Vagina (tissue), 2 donors: Measurements from ENCODE around the gene ARID1B. TPM values are rescaled to one million over a fixed set of nuclear protein-coding genes. Genes with fewer than 3 reads are reported as not detected.

Experiments
- DNase-seq, 2 donors: peaks; one replicate each; pipeline ENCODE4 v3.0.0-alpha.2; 2017; ENCODE audit errors: extremely low spot score in 2 of 2
- H3K27ac ChIP-seq: fragments of 200-600 bp; sonication (generic); one replicate; pipeline ENCODE4 v1.5.1; 2019
- H3K27me3 ChIP-seq: fragments of 200-600 bp; sonication (generic); one replicate; pipeline ENCODE4 v1.5.1; 2019
- H3K36me3 ChIP-seq, 2 donors: fragments of 200-600 bp; sonication (generic); one replicate each; pipeline ENCODE4 v1.5.1; 2017 to 2019
- H3K4me1 ChIP-seq: fragments of 200-600 bp; sonication (generic); one replicate; pipeline ENCODE4 v1.5.1; 2019
- H3K4me3 ChIP-seq, 2 donors: fragments of 200-600 bp; sonication (generic); 1 replicate in 1 of 2; 2 replicates in 1 of 2; pipeline ENCODE4 v1.5.1; 2016 to 2019
- H3K9me3 ChIP-seq: fragments of 200-600 bp; sonication (generic); one replicate; pipeline ENCODE4 v1.5.1; 2019
- POLR2A ChIP-seq, 2 donors: fragments of 450-650 bp; IDR thresholded peaks; one replicate each; pipeline ENCODE4 v1.6.1; 2017; ENCODE audit warnings: antibody characterized with exemption in 2 of 2, mild to moderate bottlenecking in 2 of 2, moderate library complexity in 2 of 2
- POLR2AphosphoS5 ChIP-seq, 2 donors: sonication (generic); formaldehyde crosslinking; IDR thresholded peaks; one replicate each; pipeline ENCODE4 v1.9.0; 2017; ENCODE audit warnings: antibody characterized with exemption in 2 of 2, mild to moderate bottlenecking in 2 of 2, low read depth in 1 of 2; ENCODE audit not compliant: insufficient read depth in 1 of 2
- intact Hi-C: fragments of 100-400 bp; cut with DNase I; formaldehyde crosslinking; loops from one replicate; pipeline ENCODE4 v1.15.1; 2023
- total RNA-seq: library from RNA; depleted of rRNA; stranded (reverse); fragments of >200 nt; gene quantifications from one replicate; pipeline ENCODE4 v1.2.3, GENCODE V29; 2016
- TF ChIP-seq, protein P1 (sequence below), 3 experiments: fragments of 450-650 bp in 2 of 3; fragments of 200-600 bp in 1 of 3; sonication (generic) in 1 of 3; IDR thresholded peaks; one replicate each; pipeline ENCODE4 v1.5.1; 2017 to 2019; ENCODE audit warnings: antibody characterized with exemption in 3 of 3, mild to moderate bottlenecking in 2 of 3, moderate library complexity in 2 of 3

The ARID1B gene
- total RNA-seq, 1 donor from 2014 or later: 141 TPM

DNA sequence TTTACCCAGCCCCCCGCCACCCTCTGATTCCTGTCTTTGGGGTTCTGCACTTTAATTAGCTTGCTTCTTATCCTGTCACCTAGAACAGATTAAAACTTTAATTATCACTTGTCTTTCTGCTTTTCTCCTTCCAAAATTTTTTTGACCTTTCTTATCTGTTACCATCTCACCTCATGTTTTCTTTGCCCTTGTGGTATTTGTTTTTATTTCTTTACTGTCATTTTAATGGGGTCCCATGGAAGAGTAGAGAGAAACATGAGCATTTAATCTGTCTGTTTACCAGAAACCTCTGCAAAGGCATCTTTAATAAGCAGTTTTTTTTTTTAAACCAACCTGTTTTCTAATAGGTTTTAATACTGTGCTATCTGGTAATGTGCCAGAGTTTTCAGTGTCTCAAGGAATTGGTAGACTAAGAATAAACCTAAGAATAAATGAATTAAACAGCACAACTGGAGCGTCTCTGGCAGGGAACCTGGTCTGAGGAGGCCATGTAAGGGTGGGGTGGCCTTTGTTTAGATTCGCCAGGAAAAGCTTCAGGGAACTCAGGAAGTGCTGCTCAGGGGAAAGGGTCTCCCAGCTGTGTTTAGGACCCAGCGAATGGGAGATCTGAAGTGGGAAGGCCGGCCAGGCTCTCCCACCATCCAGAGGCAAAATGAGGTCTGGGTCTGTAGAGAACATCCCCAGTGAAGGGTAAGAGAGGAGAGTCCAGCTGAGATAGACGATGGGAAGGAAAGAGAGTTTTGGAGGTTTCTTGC lies 69.8 kb downstream of the ARID1B start:
- intact Hi-C loops: no loop called here
- no peak for DNase-seq
- Histone ChIP-seq H3K4me1 (peaks cover 94% of the 10 kb centered on the region), H3K27me3 (no peaks in the 10 kb centered on the region), H3K36me3 (no peaks in the 10 kb centered on the region), H3K4me3 (no peak overlapping the region), H3K27ac (no peak overlapping the region), H3K9me3 (no peaks in the 10 kb centered on the region)
- TF ChIP-seq, protein P1, sequence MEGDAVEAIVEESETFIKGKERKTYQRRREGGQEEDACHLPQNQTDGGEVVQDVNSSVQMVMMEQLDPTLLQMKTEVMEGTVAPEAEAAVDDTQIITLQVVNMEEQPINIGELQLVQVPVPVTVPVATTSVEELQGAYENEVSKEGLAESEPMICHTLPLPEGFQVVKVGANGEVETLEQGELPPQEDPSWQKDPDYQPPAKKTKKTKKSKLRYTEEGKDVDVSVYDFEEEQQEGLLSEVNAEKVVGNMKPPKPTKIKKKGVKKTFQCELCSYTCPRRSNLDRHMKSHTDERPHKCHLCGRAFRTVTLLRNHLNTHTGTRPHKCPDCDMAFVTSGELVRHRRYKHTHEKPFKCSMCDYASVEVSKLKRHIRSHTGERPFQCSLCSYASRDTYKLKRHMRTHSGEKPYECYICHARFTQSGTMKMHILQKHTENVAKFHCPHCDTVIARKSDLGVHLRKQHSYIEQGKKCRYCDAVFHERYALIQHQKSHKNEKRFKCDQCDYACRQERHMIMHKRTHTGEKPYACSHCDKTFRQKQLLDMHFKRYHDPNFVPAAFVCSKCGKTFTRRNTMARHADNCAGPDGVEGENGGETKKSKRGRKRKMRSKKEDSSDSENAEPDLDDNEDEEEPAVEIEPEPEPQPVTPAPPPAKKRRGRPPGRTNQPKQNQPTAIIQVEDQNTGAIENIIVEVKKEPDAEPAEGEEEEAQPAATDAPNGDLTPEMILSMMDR (IDR thresholded peaks at IDR 0.05): no peak
- TF ChIP-seq POLR2A (IDR thresholded peaks at IDR 0.05) (no peak), POLR2AphosphoS5 (IDR thresholded peaks at IDR 0.05; ENCODE audit: insufficient read depth in 1 of 2, low read depth in 1 of 2) (no peak)

DNA sequence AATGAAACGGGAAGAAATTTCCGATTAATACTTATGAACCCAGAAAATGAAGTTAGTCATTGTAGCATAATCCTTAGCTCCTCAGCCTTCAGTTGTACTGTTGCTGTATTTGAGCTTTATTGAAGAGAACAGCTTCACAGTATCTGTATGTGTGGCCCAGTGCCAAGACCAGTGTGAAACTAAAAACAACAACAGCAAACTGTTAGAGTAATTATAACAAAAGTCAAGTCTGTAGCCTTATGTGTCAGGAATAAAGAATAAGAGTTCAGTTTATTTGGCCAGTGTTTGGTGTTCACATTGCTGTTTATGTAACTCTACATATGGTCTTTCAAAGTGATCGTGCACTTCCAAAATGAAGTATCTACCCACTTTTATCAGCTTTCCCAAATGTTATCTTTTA lies 70.9 kb downstream of the ARID1B start:
- intact Hi-C loops: no loop called here
- no peaks in the 10 kb centered on the region for H3K27me3 ChIP-seq
- no peak overlapping the region for H3K4me3 ChIP-seq
- no peaks in the 10 kb centered on the region for H3K36me3 ChIP-seq
- no peak for DNase-seq
- TF ChIP-seq POLR2AphosphoS5 (IDR thresholded peaks at IDR 0.05; ENCODE audit: insufficient read depth in 1 of 2, low read depth in 1 of 2) (no peak), POLR2A (IDR thresholded peaks at IDR 0.05) (no peak)
- TF ChIP-seq, protein P1 (IDR thresholded peaks at IDR 0.05): no peak
- no peaks in the 10 kb centered on the region for H3K9me3 ChIP-seq
- peaks cover 90% of the 10 kb centered on the region for H3K4me1 ChIP-seq
- H3K27ac ChIP-seq: no peak overlapping the region

DNA sequence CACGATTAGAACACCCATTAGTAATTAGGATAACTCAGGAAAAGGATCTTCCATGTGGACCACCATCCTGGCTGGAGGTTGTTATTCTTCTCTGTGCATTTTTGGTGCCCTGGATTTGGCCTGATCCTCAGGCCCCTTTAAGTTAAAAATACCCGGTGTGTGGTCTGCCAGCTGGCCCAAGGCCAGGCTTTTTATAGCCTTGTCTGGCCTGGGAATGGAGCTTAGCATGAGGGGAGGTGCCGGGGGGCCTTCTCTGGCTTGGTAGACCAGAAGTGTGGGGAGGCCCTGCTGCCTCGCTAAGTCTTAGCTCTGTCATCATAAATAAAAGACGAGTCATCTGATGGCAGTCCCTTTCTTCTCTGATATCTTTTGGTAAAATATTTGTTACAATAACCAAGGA lies 71.4 kb downstream of the ARID1B start:
- TF ChIP-seq, protein P1 (IDR thresholded peaks at IDR 0.05): no peak
- TF ChIP-seq POLR2AphosphoS5 (IDR thresholded peaks at IDR 0.05; ENCODE audit: insufficient read depth in 1 of 2, low read depth in 1 of 2) (no peak), POLR2A (IDR thresholded peaks at IDR 0.05) (no peak)
- Histone ChIP-seq H3K9me3 (no peaks in the 10 kb centered on the region), H3K36me3 (no peaks in the 10 kb centered on the region), H3K27me3 (no peaks in the 10 kb centered on the region), H3K4me3 (no peak overlapping the region), H3K27ac (no peak overlapping the region), H3K4me1 (peaks cover 90% of the 10 kb centered on the region)
- intact Hi-C loops: no loop called here
- no peak for DNase-seq

DNA sequence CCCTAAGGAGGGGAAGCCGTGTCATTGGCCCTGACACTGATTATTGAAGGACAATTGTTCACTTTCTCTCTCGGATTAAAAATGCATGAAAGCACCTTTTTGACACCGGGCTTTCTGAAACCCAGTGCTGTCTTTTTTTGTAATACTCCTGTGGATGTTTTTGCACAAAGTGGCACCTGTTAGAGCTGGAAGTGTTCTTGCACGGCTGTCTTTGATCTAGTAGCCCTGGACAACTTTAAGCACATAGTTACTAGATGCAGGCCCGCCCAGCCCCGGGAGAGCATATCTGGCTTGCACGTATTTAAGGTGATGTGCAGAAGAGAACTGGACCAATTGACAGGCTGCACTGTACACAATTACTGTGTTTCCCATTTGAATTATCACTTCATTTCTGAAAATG lies 72.6 kb downstream of the ARID1B start:
- no peak for DNase-seq
- TF ChIP-seq, protein P1 (IDR thresholded peaks at IDR 0.05): no peak
- no peak for TF ChIP-seq POLR2A (IDR thresholded peaks at IDR 0.05)
- no peak for TF ChIP-seq POLR2AphosphoS5 (IDR thresholded peaks at IDR 0.05; ENCODE audit: insufficient read depth in 1 of 2, low read depth in 1 of 2)
- peaks cover 89% of the 10 kb centered on the region for H3K4me1 ChIP-seq
- H3K9me3 ChIP-seq: no peaks in the 10 kb centered on the region
- H3K27me3 ChIP-seq: no peaks in the 10 kb centered on the region
- intact Hi-C loops: no loop called here
- no peaks in the 10 kb centered on the region for H3K36me3 ChIP-seq
- no peak overlapping the region for H3K27ac ChIP-seq
- H3K4me3 ChIP-seq: no peak overlapping the region

DNA sequence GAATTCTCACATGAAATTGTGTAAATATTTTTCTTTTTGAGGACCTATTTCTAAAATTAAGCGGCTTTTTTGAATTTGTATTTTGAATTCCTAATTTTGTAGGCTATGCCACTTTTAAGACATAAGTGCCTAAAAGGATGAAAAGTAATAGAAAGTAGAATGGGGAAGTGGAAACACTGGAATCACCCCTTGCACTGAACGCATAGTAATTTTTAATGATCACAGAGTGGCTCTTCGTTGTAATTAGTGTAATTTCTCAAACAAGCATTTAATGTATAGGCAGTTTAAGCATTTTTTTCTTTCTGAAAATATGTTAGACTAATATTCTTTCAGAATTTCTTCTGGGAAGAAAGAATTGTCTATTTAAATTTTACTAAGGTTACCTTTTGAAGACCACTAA lies 73.2 kb downstream of the ARID1B start:
- intact Hi-C loops: no loop called here
- TF ChIP-seq POLR2A (IDR thresholded peaks at IDR 0.05) (no peak), POLR2AphosphoS5 (IDR thresholded peaks at IDR 0.05; ENCODE audit: insufficient read depth in 1 of 2, low read depth in 1 of 2) (no peak)
- TF ChIP-seq, protein P1 (IDR thresholded peaks at IDR 0.05): no peak
- no peaks in the 10 kb centered on the region for H3K9me3 ChIP-seq
- no peak overlapping the region for H3K4me3 ChIP-seq
- no peak for DNase-seq
- no peak overlapping the region for H3K27ac ChIP-seq
- H3K4me1 ChIP-seq: peaks cover 84% of the 10 kb centered on the region
- no peaks in the 10 kb centered on the region for H3K27me3 ChIP-seq
- H3K36me3 ChIP-seq: no peaks in the 10 kb centered on the region
